ENCODE results near the gene CLDN10. TPM values are rescaled to one million over a fixed set of nuclear protein-coding genes. Genes with fewer than 3 reads are reported as not detected.

The CLDN10 gene
- total RNA-seq, 1 donor from 2014 or later: not detected

- TF ChIP-seq CTCF (IDR thresholded peaks at IDR 0.05; ENCODE audit: borderline replicate concordance): no peak
- intact Hi-C loops (cut with micrococcal nuclease): loop anchor here (5.0 kb wide), 1 partner anchor 217 kb away; no protein-coding TSS in a partner anchor
- H3K9me3 ChIP-seq (replicated peaks): no peaks in the 10 kb centered on the region
- no peaks in the 10 kb centered on the region for H3K27me3 ChIP-seq (ENCODE audit: low read depth)
- peak overlapping the region; percentile 66 for H3K27ac ChIP-seq (replicated peaks)
- no peaks in the 10 kb centered on the region for H3K36me3 ChIP-seq
- H3K4me3 ChIP-seq: no peak overlapping the region
- no peak for DNase-seq
- peaks cover 9% of the 10 kb centered on the region for H3K4me1 ChIP-seq
Measured at GRCh38 chr13:95620030-95620824, 67.7 kb downstream of the CLDN10 start.

DNA sequence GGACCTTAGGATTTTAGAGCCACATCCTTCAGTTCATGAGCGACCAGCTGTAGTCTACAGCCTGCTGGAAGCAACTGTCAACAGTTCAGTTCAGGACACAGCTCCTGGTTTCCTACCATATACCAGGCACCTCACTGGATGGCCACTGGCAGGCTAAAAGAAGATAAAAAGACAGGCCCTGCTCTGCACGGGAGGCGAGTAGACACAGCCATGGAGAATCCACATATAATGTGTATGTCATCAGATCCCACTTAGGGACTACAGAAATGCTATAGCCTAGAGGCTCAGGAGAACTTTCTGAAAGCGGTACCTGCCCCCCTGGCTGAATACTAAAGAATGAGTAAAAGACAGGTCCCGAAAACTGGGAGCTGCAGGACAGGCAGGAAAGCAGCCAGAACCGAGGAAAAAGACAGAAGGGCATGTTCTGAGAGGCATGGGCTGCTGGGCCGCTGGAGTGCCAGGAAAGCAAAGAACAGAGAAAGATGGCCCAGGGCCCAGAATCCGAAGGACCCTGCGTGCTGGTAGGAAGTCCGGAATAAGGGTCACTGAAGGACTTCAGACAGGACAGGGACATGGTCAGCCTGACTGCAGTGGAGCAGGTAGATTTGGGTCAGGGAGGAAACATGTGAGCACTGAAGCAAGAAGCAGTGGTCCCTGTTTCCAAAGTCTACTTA, 68.4 kb downstream of the CLDN10 start:
- Histone ChIP-seq H3K4me3 (no peak overlapping the region), H3K36me3 (no peaks in the 10 kb centered on the region), H3K9me3 (replicated peaks) (no peaks in the 10 kb centered on the region), H3K4me1 (peaks cover 9% of the 10 kb centered on the region), H3K27me3 (ENCODE audit: low read depth) (no peaks in the 10 kb centered on the region), H3K27ac (replicated peaks) (peak overlapping the region; percentile 66)
- TF ChIP-seq CTCF (IDR thresholded peaks at IDR 0.05; ENCODE audit: borderline replicate concordance): no peak
- peak; percentile 20 for DNase-seq
- intact Hi-C loops (cut with micrococcal nuclease): loop anchor here (5.0 kb wide), 1 partner anchor 216 kb away; no protein-coding TSS in a partner anchor

GRCh38 chr13:95623141-95623540, 70.6 kb downstream of the CLDN10 start:
- intact Hi-C loops (cut with micrococcal nuclease): loop anchor here (5.0 kb wide), 1 partner anchor 214 kb away; no protein-coding TSS in a partner anchor
- no peak for TF ChIP-seq CTCF (IDR thresholded peaks at IDR 0.05; ENCODE audit: borderline replicate concordance)
- peaks cover 15% of the 10 kb centered on the region for H3K36me3 ChIP-seq
- no peaks in the 10 kb centered on the region for H3K27me3 ChIP-seq (ENCODE audit: low read depth)
- H3K27ac ChIP-seq (replicated peaks): no peak overlapping the region
- no peak for DNase-seq
- peaks cover 9% of the 10 kb centered on the region for H3K4me1 ChIP-seq
- H3K4me3 ChIP-seq: no peak overlapping the region
- H3K9me3 ChIP-seq (replicated peaks): peaks cover 18% of the 10 kb centered on the region

- Histone ChIP-seq H3K27me3 (ENCODE audit: low read depth) (no peaks in the 10 kb centered on the region), H3K4me3 (no peak overlapping the region), H3K9me3 (replicated peaks) (peaks cover 18% of the 10 kb centered on the region), H3K4me1 (peaks cover 9% of the 10 kb centered on the region), H3K27ac (replicated peaks) (no peak overlapping the region), H3K36me3 (peaks cover 21% of the 10 kb centered on the region)
- intact Hi-C loops (cut with micrococcal nuclease): loop anchor here (5.0 kb wide), 1 partner anchor 213 kb away; no protein-coding TSS in a partner anchor
- DNase-seq: no peak
- TF ChIP-seq CTCF (IDR thresholded peaks at IDR 0.05; ENCODE audit: borderline replicate concordance): peak; percentile 74
Measured at GRCh38 chr13:95624020-95624419, 71.5 kb downstream of the CLDN10 start.

GRCh38 chr13:95626768-95627167, 74.2 kb downstream of the CLDN10 start:
- H3K27ac ChIP-seq (replicated peaks): no peak overlapping the region
- no peaks in the 10 kb centered on the region for H3K4me1 ChIP-seq
- H3K27me3 ChIP-seq (ENCODE audit: low read depth): no peaks in the 10 kb centered on the region
- no peak for DNase-seq
- peaks cover 41% of the 10 kb centered on the region for H3K36me3 ChIP-seq
- no peak overlapping the region for H3K4me3 ChIP-seq
- no peak for TF ChIP-seq CTCF (IDR thresholded peaks at IDR 0.05; ENCODE audit: borderline replicate concordance)
- peaks cover 18% of the 10 kb centered on the region for H3K9me3 ChIP-seq (replicated peaks)
- intact Hi-C loops (cut with micrococcal nuclease): no loop called here
